ENCODE measurements around the gene NUBP1.
"Not testable (repeated sequence)": the region's sequence is repeated elsewhere in the genome, so short reads cannot be mapped to it uniquely, and the experiment has no call there.

DNA sequence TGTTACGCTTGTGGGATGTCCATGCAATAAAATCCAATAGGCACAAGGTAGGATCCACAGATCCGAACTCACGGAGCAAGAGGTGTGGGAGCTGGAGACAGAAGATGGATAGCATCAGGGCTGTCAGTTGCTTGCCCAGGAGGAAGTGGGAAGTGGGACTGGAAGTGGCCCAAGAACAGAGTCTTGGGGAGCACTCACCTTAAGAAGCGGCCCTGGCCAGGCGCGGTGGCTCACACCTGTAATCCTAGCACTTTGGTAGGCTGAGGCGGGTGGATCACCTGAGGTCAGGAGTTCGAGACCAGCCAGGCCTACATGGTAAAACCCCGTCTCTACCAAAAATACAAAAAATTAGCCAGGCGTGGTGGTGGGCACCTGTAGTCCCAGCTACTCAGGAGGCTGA is 2.4 kb upstream of the NUBP1 start:
- TF ChIP-seq SIN3A (IDR thresholded peaks at IDR 0.05; ENCODE audit: borderline replicate concordance in 2 of 2, control insufficient read depth in 1 of 2, low read depth in 2 of 2, low read length in 2 of 2); ESRRA (IDR thresholded peaks at IDR 0.05; ENCODE audit: borderline replicate concordance, low read depth); ZNF830 (CRISPR knock-in tag; IDR thresholded peaks at IDR 0.05): not testable (repeated sequence)
- TF ChIP-seq, protein P1, sequence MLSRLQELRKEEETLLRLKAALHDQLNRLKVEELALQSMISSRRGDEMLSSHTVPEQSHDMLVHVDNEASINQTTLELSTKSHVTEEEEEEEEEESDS (CRISPR knock-in tag; IDR thresholded peaks at IDR 0.05), result not testable (repeated sequence)

Measured in K562 (cell line).